ENCODE measurements around the gene MKRN1. TPM values are rescaled to one million over a fixed set of nuclear protein-coding genes. Genes with fewer than 3 reads are reported as not detected.

The MKRN1 gene
- polyA plus RNA-seq, 1 donor (not counting 4 experiments of a cell fraction or from before 2014, with no cell fraction given) = 52.9 TPM

GRCh38 chr7:140404565-140405065, 74.7 kb downstream of the MKRN1 start:
- H2AFZ ChIP-seq (ENCODE audit: control insufficient read depth, low read length) = peak overlapping the region; percentile 84
- no peak overlapping the region for H3K27ac ChIP-seq (ENCODE audit: control insufficient read depth, insufficient read depth, low read length)
- peak overlapping the region; percentile 84 for H3K4me2 ChIP-seq (ENCODE audit: control insufficient read depth, extremely low read depth, insufficient read depth, low read depth, low read length)
- H3K4me3 ChIP-seq (ENCODE audit: control insufficient read depth in 2 of 3, extremely low read depth in 1 of 3, insufficient read depth in 2 of 3, low read depth in 1 of 3, low read length in 3 of 3) = peak overlapping the region in 1 of 3 experiments; percentile 79
- H3K9me1 ChIP-seq (ENCODE audit: control insufficient read depth, extremely low read depth, insufficient read depth, low read length) = no peaks in the 10 kb centered on the region
- no peak for TF ChIP-seq EZH2 (IDR thresholded peaks at IDR 0.05; ENCODE audit: low read length)
- no peak for TF ChIP-seq CTCF (optimal IDR thresholded peaks at IDR 0.05 in 1 of 3, IDR thresholded peaks at IDR 0.05 in 1 of 3, conservative IDR thresholded peaks at IDR 0.05 in 1 of 3; ENCODE audit: extremely low read depth in 1 of 3, insufficient read depth in 2 of 3, low read length in 3 of 3)
- H3K27me3 ChIP-seq (ENCODE audit: control insufficient read depth, extremely low read depth, insufficient read depth, low read length) = no peaks in the 10 kb centered on the region
- DNase-seq (ENCODE audit: low read depth, low spot score) (no peak), FAIRE-seq (no peak)
- H3K9ac ChIP-seq (ENCODE audit: control insufficient read depth, extremely low read depth, insufficient read depth, low read length) = no peak overlapping the region
- dilution Hi-C loops (cut with MboI; ENCODE audit: extremely low pct_ligation_motif_present, low sequenced_read_pairs) = no loop called here
- peaks cover 8% of the 10 kb centered on the region for H3K4me1 ChIP-seq (ENCODE audit: control insufficient read depth, extremely low read depth, insufficient read depth, low read length)
- H4K20me1 ChIP-seq (ENCODE audit: control insufficient read depth, extremely low read depth, insufficient read depth, low read length) = no peaks in the 10 kb centered on the region
- no peaks in the 10 kb centered on the region for H3K9me3 ChIP-seq (ENCODE audit: control insufficient read depth, low read depth, low read length)
- no peaks in the 10 kb centered on the region for H3K79me2 ChIP-seq (ENCODE audit: control insufficient read depth, insufficient read depth, low read length)
- no peaks in the 10 kb centered on the region for H3K36me3 ChIP-seq (ENCODE audit: control insufficient read depth in 2 of 2, extremely low read depth in 1 of 2, insufficient read depth in 2 of 2, low read length in 2 of 2)

GRCh38 chr7:140403878-140404564, 75.3 kb downstream of the MKRN1 start, which contains the start of gene RAB19:
Gene RAB19 (plus strand): TSS chr7:140404058. CDS start chr7:140407647, 3,589 bp downstream.
- Histone ChIP-seq H3K4me1 (ENCODE audit: control insufficient read depth, extremely low read depth, insufficient read depth, low read length) (peaks cover 8% of the 10 kb centered on the region), H3K9ac (ENCODE audit: control insufficient read depth, extremely low read depth, insufficient read depth, low read length) (peak within 1 kb of the TSS; percentile 53), H3K4me3 (ENCODE audit: control insufficient read depth in 2 of 3, extremely low read depth in 1 of 3, insufficient read depth in 2 of 3, low read depth in 1 of 3, low read length in 3 of 3) (peak within 1 kb of the TSS; percentile 36 to 79 (median 68)), H4K20me1 (ENCODE audit: control insufficient read depth, extremely low read depth, insufficient read depth, low read length) (no peaks in the 10 kb centered on the region), H3K36me3 (ENCODE audit: control insufficient read depth in 2 of 2, extremely low read depth in 1 of 2, insufficient read depth in 2 of 2, low read length in 2 of 2) (no peaks in the 10 kb centered on the region), H3K9me1 (ENCODE audit: control insufficient read depth, extremely low read depth, insufficient read depth, low read length) (no peaks in the 10 kb centered on the region), H2AFZ (ENCODE audit: control insufficient read depth, low read length) (peak within 1 kb of the TSS; percentile 84), H3K4me2 (ENCODE audit: control insufficient read depth, extremely low read depth, insufficient read depth, low read depth, low read length) (peak within 1 kb of the TSS; percentile 84), H3K27ac (ENCODE audit: control insufficient read depth, insufficient read depth, low read length) (no peak within 1 kb of the TSS), H3K27me3 (ENCODE audit: control insufficient read depth, extremely low read depth, insufficient read depth, low read length) (no peaks in the 10 kb centered on the region), H3K79me2 (ENCODE audit: control insufficient read depth, insufficient read depth, low read length) (no peaks in the 10 kb centered on the region), H3K9me3 (ENCODE audit: control insufficient read depth, low read depth, low read length) (no peaks in the 10 kb centered on the region)
- dilution Hi-C loops (cut with MboI; ENCODE audit: extremely low pct_ligation_motif_present, low sequenced_read_pairs) = no loop called here
- FAIRE-seq (no peak), DNase-seq (ENCODE audit: low read depth, low spot score) (no peak)
- TF ChIP-seq EZH2 (IDR thresholded peaks at IDR 0.05; ENCODE audit: low read length) (no peak), CTCF (optimal IDR thresholded peaks at IDR 0.05 in 1 of 3, IDR thresholded peaks at IDR 0.05 in 1 of 3, conservative IDR thresholded peaks at IDR 0.05 in 1 of 3; ENCODE audit: extremely low read depth in 1 of 3, insufficient read depth in 2 of 3, low read length in 3 of 3) (no peak)

Other genes starting within 250 kb of the MKRN1 start
- 42.5 to 51.4 TPM (median 43.6 TPM) in 3 replicates for gene SLC37A3, start 81.0 kb downstream of the MKRN1 start, polyA plus RNA-seq
- gene RAB19, start 75.4 kb downstream of the MKRN1 start, polyA plus RNA-seq = 0.10 to 0.22 TPM in 2 of 3 replicates, not detected in the other
- gene DENND2A, start 161.3 kb upstream of the MKRN1 start, polyA plus RNA-seq = 0.95 to 5.1 TPM (median 1.8 TPM) in 3 replicates
- 9.4 to 13.0 TPM (median 9.5 TPM) in 3 replicates for gene ADCK2, start 193.4 kb upstream of the MKRN1 start, polyA plus RNA-seq
- 338 to 495 TPM (median 379 TPM) in 3 replicates for gene NDUFB2, start 217.2 kb upstream of the MKRN1 start, polyA plus RNA-seq